K562 (cell line): Measurements from ENCODE around the gene SLC34A1.

ENCODE experiments used
- ARHGAP35 ChIP-seq: fragments of 450-650 bp; IDR thresholded peaks from 2 replicates; pipeline ENCODE4 v1.6.1; 2018; ENCODE audit not compliant: partially characterized antibody
- BRF1 ChIP-seq: IDR thresholded peaks from 3 replicates; pipeline ENCODE4 v1.6.1; 2011; ENCODE audit warnings: borderline replicate concordance, mild to moderate bottlenecking; ENCODE audit not compliant: insufficient read length; ENCODE audit errors: extremely low read depth
- CREB1 ChIP-seq, 2 experiments: sonication (generic) in 1 of 2; formaldehyde crosslinking in 1 of 2; IDR thresholded peaks; 2 replicates each; pipeline versions ENCODE4 v1.6.1 to v1.8.0; 2012 to 2022; ENCODE audit warnings: inconsistent platforms in 1 of 2, mild to moderate bottlenecking in 1 of 2, missing genetic modification reagents in 1 of 2, moderate library complexity in 1 of 2
- CTCF ChIP-seq, 3 experiments: IDR thresholded peaks in 2 of 3; conservative IDR thresholded peaks in 1 of 3; 2 replicates each; pipeline ENCODE4 v1.5.1; 2011 to 2012; ENCODE audit warnings: low read length in 3 of 3, mild to moderate bottlenecking in 3 of 3, control low read depth in 2 of 3, improper control_type of control experiment in 1 of 3, inconsistent platforms in 1 of 3, low read depth in 1 of 3, mixed read lengths in 1 of 3, moderate library complexity in 1 of 3; ENCODE audit not compliant: insufficient read depth in 2 of 3
- HDAC6 ChIP-seq: IDR thresholded peaks from 2 replicates; pipeline ENCODE4 v1.6.1; 2012; ENCODE audit warnings: low read depth, mild to moderate bottlenecking, control low read depth, inconsistent platforms, low read length, moderate library complexity
- POLR2B ChIP-seq: fragments of 450-650 bp; IDR thresholded peaks from 2 replicates; pipeline ENCODE4 v1.6.1; 2018; ENCODE audit warnings: low read depth; ENCODE audit not compliant: partially characterized antibody
- ZNF551 ChIP-seq: fragments of 250-450 bp; sonication (Bioruptor Pico); IDR thresholded peaks from 2 replicates; pipeline ENCODE4 v1.5.0; 2021; ENCODE audit warnings: mild to moderate bottlenecking, moderate library complexity

GRCh38 chr5:177362610-177363507 lies 21.4 kb upstream of the SLC34A1 start:
- TF ChIP-seq POLR2B (no peak), ZNF551 (CRISPR knock-in tag) (no peak), HDAC6 (no peak), BRF1 (no peak), CREB1 (IDR thresholded peaks at IDR 0.05) (no peak), CREB1 (CRISPR knock-in tag; IDR thresholded peaks at IDR 0.05) (peak; percentile 36; the same call in 1 of the 2 replicates), ARHGAP35 (no peak), CTCF (IDR thresholded peaks at IDR 0.05 in 2 of 3, conservative IDR thresholded peaks at IDR 0.05 in 1 of 3; ENCODE audit: insufficient read depth in 2 of 3, low read depth in 1 of 3, low read length in 3 of 3) (no peak)
